IMR-90 (cell line): ENCODE results near the gene ARHGEF26. TPM values are rescaled to one million over a fixed set of nuclear protein-coding genes. Genes with fewer than 3 reads are reported as not detected.

Experiments
- ATAC-seq: fragments of 200-7000 bp; cut with Tn5 transposase; 2 replicates; pipeline ENCODE4 v1.9.1; 2020; ENCODE audit warnings: low read depth, mild to moderate bottlenecking, moderate library complexity
- BruUV-seq: library from RNA; stranded (reverse); fragments of 400-500 nt; replicated peaks from 2 replicates; lab custom pipeline; 2021; lab: Mats Ljungman, UMichigan
- CTCF ChIA-PET: fragments of 300-600 bp; formaldehyde crosslinking; extraction: SDS; loops from one replicate; lab custom pipeline; 2021; ENCODE audit warnings: antibody characterized with exemption; lab: Yijun Ruan, JAX
- POLR2A ChIA-PET: fragments of 300-600 bp; sonication (Branson Sonifier 250); formaldehyde crosslinking; loops from one replicate; lab custom pipeline; 2022; ENCODE audit warnings: antibody characterized with exemption; ENCODE audit not compliant: unreplicated experiment; lab: Charles Lee
- DNase-seq: peaks from one replicate; pipeline ENCODE4 v3.0.0; 2013
- H2AFZ ChIP-seq: replicated peaks from 2 replicates; pipeline ENCODE3; 2013; ENCODE audit warnings: low read length, mild to moderate bottlenecking; ENCODE audit not compliant: poor library complexity
- H2AK5ac ChIP-seq: 2 replicates; pipeline ENCODE4 v1.6.1; 2013; ENCODE audit warnings: low read depth, low read length, inconsistent platforms
- H2AK9ac ChIP-seq: replicated peaks from 2 replicates; pipeline ENCODE3; 2013; ENCODE audit warnings: mild to moderate bottlenecking, low read depth, low read length, moderate library complexity; ENCODE audit not compliant: poor library complexity
- H2BK120ac ChIP-seq: 2 replicates; pipeline ENCODE4 v1.6.1; 2013; ENCODE audit warnings: low read depth, low read length, inconsistent platforms
- H2BK15ac ChIP-seq: 3 replicates; pipeline ENCODE4 v1.6.1; 2013; ENCODE audit warnings: low read depth, low read length, inconsistent platforms
- H2BK20ac ChIP-seq: 2 replicates; pipeline ENCODE4 v1.6.1; 2013; ENCODE audit warnings: low read depth, mild to moderate bottlenecking, inconsistent platforms, low read length, moderate library complexity
- H2BK5ac ChIP-seq: 2 replicates; pipeline ENCODE4 v1.6.1; 2013; ENCODE audit warnings: mild to moderate bottlenecking, low read depth, low read length, inconsistent platforms; ENCODE audit not compliant: poor library complexity, severe bottlenecking
- H3K14ac ChIP-seq: replicated peaks from 2 replicates; pipeline ENCODE4 v1.6.1; 2013; ENCODE audit warnings: low read depth, low read length, inconsistent platforms
- H3K18ac ChIP-seq: 2 replicates; pipeline ENCODE4 v1.6.1; 2013; ENCODE audit warnings: low read depth, low read length, control low read depth
- H3K23ac ChIP-seq: 2 replicates; pipeline ENCODE4 v1.6.1; 2013; ENCODE audit warnings: low read depth, low read length, inconsistent platforms
- H3K27ac ChIP-seq: 2 replicates; pipeline ENCODE4 v1.5.1; 2013; ENCODE audit warnings: mild to moderate bottlenecking, control low read depth, low read length; ENCODE audit not compliant: insufficient read depth
- H3K27me3 ChIP-seq: 2 replicates; pipeline ENCODE4 v1.6.1; 2013; ENCODE audit warnings: low read length; ENCODE audit not compliant: control insufficient read depth, insufficient read depth
- H3K36me3 ChIP-seq: 2 replicates; pipeline ENCODE4 v1.6.1; 2013; ENCODE audit warnings: low read length, mixed read lengths; ENCODE audit not compliant: control insufficient read depth, insufficient read depth
- H3K4ac ChIP-seq: 2 replicates; pipeline ENCODE4 v1.6.1; 2013; ENCODE audit warnings: low read depth, low read length, inconsistent platforms
- H3K4me1 ChIP-seq: 2 replicates; pipeline ENCODE4 v1.6.1; 2013; ENCODE audit warnings: low read length, mixed read lengths; ENCODE audit not compliant: control insufficient read depth, insufficient read depth
- H3K4me2 ChIP-seq: 2 replicates; pipeline ENCODE4 v1.6.1; 2013; ENCODE audit warnings: low read depth, mild to moderate bottlenecking, control low read depth, low read length, moderate library complexity
- H3K4me3 ChIP-seq: 2 replicates; pipeline ENCODE4 v1.5.1; 2013; ENCODE audit warnings: low read depth, mild to moderate bottlenecking, control low read depth, low read length, moderate library complexity; ENCODE audit not compliant: insufficient read depth
- H3K56ac ChIP-seq: 2 replicates; pipeline ENCODE4 v1.6.1; 2013; ENCODE audit warnings: low read length, inconsistent platforms; ENCODE audit not compliant: insufficient read depth; ENCODE audit errors: extremely low read depth
- H3K79me1 ChIP-seq, 2 experiments: 2 replicates each; pipeline ENCODE4 v1.6.1; 2013; ENCODE audit warnings: low read length in 2 of 2, inconsistent platforms in 1 of 2, low read depth in 1 of 2
- H3K9ac ChIP-seq: 2 replicates; pipeline ENCODE4 v1.6.1; 2013; ENCODE audit warnings: low read depth, low read length, control low read depth
- H3K9me1 ChIP-seq: 2 replicates; pipeline ENCODE4 v1.6.1; 2013; ENCODE audit warnings: low read length, inconsistent platforms; ENCODE audit not compliant: insufficient read depth
- H3K9me3 ChIP-seq: 2 replicates; pipeline ENCODE4 v1.6.1; 2013; ENCODE audit warnings: low read length; ENCODE audit not compliant: control insufficient read depth, insufficient read depth
- H4K20me1 ChIP-seq: 2 replicates; pipeline ENCODE4 v1.6.1; 2013; ENCODE audit warnings: low read length, inconsistent platforms; ENCODE audit not compliant: insufficient read depth
- H4K5ac ChIP-seq: 2 replicates; pipeline ENCODE4 v1.6.1; 2013; ENCODE audit warnings: mild to moderate bottlenecking, low read depth, low read length, control low read depth
- H4K8ac ChIP-seq, 2 experiments: 2 replicates each; pipeline ENCODE4 v1.6.1; 2013; ENCODE audit warnings: low read depth in 2 of 2, low read length in 2 of 2, control low read depth in 1 of 2, inconsistent platforms in 1 of 2
- H4K91ac ChIP-seq: 2 replicates; pipeline ENCODE4 v1.6.1; 2013; ENCODE audit warnings: low read depth, low read length, inconsistent platforms; ENCODE audit not compliant: insufficient read depth
- BHLHE40 ChIP-seq: fragments of 150-350 bp; IDR thresholded peaks from 2 replicates; pipeline ENCODE4 v1.6.1; 2016; ENCODE audit warnings: mild to moderate bottlenecking, low read depth, low read length
- CEBPB ChIP-seq: IDR thresholded peaks from 2 replicates; pipeline ENCODE4 v1.6.1; 2012; ENCODE audit warnings: low read depth, low read length, improper control_type of control experiment
- CHD1 ChIP-seq: IDR thresholded peaks from 2 replicates; pipeline ENCODE4 v1.6.1; 2012; ENCODE audit warnings: low read depth, low read length, improper control_type of control experiment
- FOS ChIP-seq: fragments of 150-350 bp; IDR thresholded peaks from 2 replicates; pipeline ENCODE4 v1.6.1; 2016; ENCODE audit warnings: low read depth, low read length
- MAFK ChIP-seq: IDR thresholded peaks from 2 replicates; pipeline ENCODE4 v1.6.1; 2012; ENCODE audit warnings: low read depth, low read length, improper control_type of control experiment
- MAZ ChIP-seq: IDR thresholded peaks from 2 replicates; pipeline ENCODE4 v1.6.1; 2012; ENCODE audit warnings: low read depth, mild to moderate bottlenecking, low read length, improper control_type of control experiment, moderate library complexity, borderline replicate concordance
- MXI1 ChIP-seq: IDR thresholded peaks from 2 replicates; pipeline ENCODE4 v1.6.1; 2012; ENCODE audit warnings: low read depth, mild to moderate bottlenecking, low read length, moderate library complexity, borderline replicate concordance
- NFE2L2 ChIP-seq: fragments of 150-350 bp; IDR thresholded peaks from 2 replicates; pipeline ENCODE4 v1.6.1; 2016; ENCODE audit warnings: low read depth, mild to moderate bottlenecking, low read length
- POLR2A ChIP-seq: IDR thresholded peaks from 2 replicates; pipeline ENCODE4 v1.6.1; 2012; ENCODE audit warnings: mild to moderate bottlenecking, low read depth, low read length
- RAD21 ChIP-seq: IDR thresholded peaks from 2 replicates; pipeline ENCODE4 v1.6.1; 2012; ENCODE audit warnings: low read length, improper control_type of control experiment
- RCOR1 ChIP-seq: IDR thresholded peaks from 2 replicates; pipeline ENCODE4 v1.6.1; 2012; ENCODE audit warnings: mild to moderate bottlenecking, low read length, improper control_type of control experiment; ENCODE audit not compliant: insufficient replicate concordance
- RFX5 ChIP-seq: IDR thresholded peaks from 2 replicates; pipeline ENCODE4 v1.8.0; 2012; ENCODE audit warnings: low read depth, mild to moderate bottlenecking, low read length, moderate library complexity
- WGBS, 2 experiments: methylation state at CpG; one replicate each; pipeline versions ENCODE4 v1.1.5 to v1.1.7; 2013; ENCODE audit warnings: missing lambda C conversion rate in 2 of 2; ENCODE audit not compliant: insufficient read length in 1 of 2; ENCODE audit errors: extremely low coverage in 2 of 2; 5-methylcytosine and 5-hydroxymethylcytosine counted together
- dilution Hi-C: fragments of 300-500 bp; cut with HindIII; formaldehyde crosslinking; loops from one replicate; pipeline ENCODE4 v1.14.3; 2018; ENCODE audit warnings: low sequenced_read_pairs; ENCODE audit not compliant: unreplicated experiment
- in situ Hi-C: fragments of 300-500 bp; cut with MboI; formaldehyde crosslinking; loops from 3 replicates; pipeline ENCODE4 v1.14.3; 2019; ENCODE audit warnings: low sequenced_read_pairs, inconsistent platforms, mixed read lengths
- intact Hi-C: fragments of 100-400 bp; cut with micrococcal nuclease; formaldehyde crosslinking; loops from 2 replicates; pipeline ENCODE4 v1.10.0; 2022
- polyA plus RNA-seq, 3 experiments: library from polyadenylated mRNA; depleted of rRNA; stranded (reverse); fragments of >200 nt; gene quantifications; 2 replicates each; pipeline ENCODE4 v1.2.3, GENCODE V29; 2012; ENCODE audit warnings: low replicate concordance in 1 of 3
- total RNA-seq: library from RNA; depleted of rRNA; stranded (reverse); fragments of >200 nt; gene quantifications from 2 replicates; pipeline ENCODE4 v1.2.3, GENCODE V29; 2012
- TF ChIP-seq, protein P1 (sequence below): fragments of 150-350 bp; IDR thresholded peaks from 2 replicates; pipeline ENCODE4 v1.6.1; 2017; ENCODE audit warnings: mild to moderate bottlenecking, antibody characterized with exemption, low read length, low read depth
- TF ChIP-seq, protein P2 (sequence below): fragments of 150-350 bp; IDR thresholded peaks from 2 replicates; pipeline ENCODE4 v1.6.1; 2016; ENCODE audit warnings: low read depth, mild to moderate bottlenecking, low read length, moderate library complexity, borderline replicate concordance

Gene ARHGEF26
- total and polyA plus RNA-seq, 2 of the 4 experiments (the other 2 are of a cell fraction): 2.0 to 2.3 TPM

DNA sequence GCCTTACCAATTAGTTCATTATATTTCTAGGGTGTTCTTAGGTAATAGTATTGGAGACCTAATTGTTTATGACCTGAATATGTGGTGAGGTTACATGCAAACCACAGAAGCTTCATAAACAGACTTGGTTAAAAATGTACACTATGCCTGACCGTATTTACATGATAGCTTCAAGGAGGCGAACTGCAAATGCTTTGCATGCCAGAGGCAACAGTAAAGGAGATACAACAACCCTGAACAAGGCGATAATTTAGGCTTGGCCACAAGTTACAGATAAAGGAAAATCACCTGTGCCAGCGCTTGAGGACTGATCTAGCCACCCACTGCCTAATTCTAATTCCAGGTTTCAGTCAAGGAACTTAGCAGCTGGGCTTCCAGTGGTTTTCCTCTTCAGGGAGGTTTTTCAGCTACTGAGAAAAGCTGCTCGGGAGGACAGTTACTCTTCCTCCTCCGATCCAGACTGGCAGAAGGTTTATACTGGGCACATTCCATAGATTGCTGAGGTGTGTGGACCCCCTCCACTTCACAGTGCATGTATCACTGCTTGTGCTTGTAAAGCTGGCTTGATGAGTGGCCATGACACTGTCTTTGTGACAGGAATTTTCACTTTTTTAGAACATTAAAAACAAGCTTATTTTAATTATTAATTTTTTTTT lies 107.5 kb downstream of the ARHGEF26 start:
- H2BK120ac ChIP-seq: peak overlapping the region; percentile 49; the same call in 1 of the 2 replicates
- peak overlapping the region; percentile 12 for H4K91ac ChIP-seq
- H3K27me3 ChIP-seq: no peaks in the 10 kb centered on the region
- peak overlapping the region; percentile 37; the same call in 1 of the 2 replicates for H3K27ac ChIP-seq
- no peaks in the 10 kb centered on the region for H3K36me3 ChIP-seq
- no peak overlapping the region for H4K5ac ChIP-seq
- H3K18ac ChIP-seq: no peak overlapping the region
- no TSS peak for BruUV-seq
- no peak overlapping the region for H2BK5ac ChIP-seq
- peak overlapping the region; percentile 78; the same call in 1 of the 2 replicates for H3K23ac ChIP-seq
- DNase-seq: peak; percentile 51
- H3K79me1 ChIP-seq: no peaks in the 10 kb centered on the region
- H2BK15ac ChIP-seq: no peak overlapping the region
- 0 out of 2 replicates have a peak, but pooled peaks cover 2% of the 10 kb centered on the region for H3K4me1 ChIP-seq
- no peak overlapping the region for H3K9ac ChIP-seq
- H2BK20ac ChIP-seq: peak overlapping the region; percentile 68; the same call in 1 of the 2 replicates
- in situ Hi-C loops: loop anchor here (25.0 kb wide), 1 partner anchor 1216 kb away; no protein-coding TSS in a partner anchor
- H3K4ac ChIP-seq: peak overlapping the region; percentile 1; the same call in 1 of the 2 replicates
- POLR2A ChIA-PET: interaction anchor here (1.1 kb wide), 1 partner anchor 25 kb away, joined by 5 read pairs; no protein-coding TSS in a partner anchor
- dilution Hi-C loops: no loop called here
- no peaks in the 10 kb centered on the region for H3K9me1 ChIP-seq
- peak overlapping the region; percentile 65 for H3K4me2 ChIP-seq
- no peaks in the 10 kb centered on the region for H4K20me1 ChIP-seq
- 0 out of 4 replicates have a peak overlapping the region, but pooled peaks of 1 of the 2 experiments have one; percentile 14 for H4K8ac ChIP-seq
- no peaks in the 10 kb centered on the region for H3K9me3 ChIP-seq
- peak; percentile 92 for ATAC-seq
- intact Hi-C loops: loop anchor here (2.0 kb wide), 1 partner anchor 108 kb away; the partner anchor contains the start of gene ARHGEF26
- peak overlapping the region; percentile 48 for H2AK9ac ChIP-seq
- CTCF ChIA-PET: interaction anchor here (0.6 to 1.5 kb wide), 3 partner anchors 16 to 59 kb away, joined by 4 read pairs; no protein-coding TSS in a partner anchor
- peak overlapping the region; percentile 62 for H2AFZ ChIP-seq
- H3K14ac ChIP-seq: no peak overlapping the region
- H3K4me3 ChIP-seq: no peak overlapping the region
- WGBS, 2 experiments: 100% methylated on average over 1 of the region's 6 CpGs; no CpG with 5 or more reads in 1 of the 2 experiments
- no peak overlapping the region for H2AK5ac ChIP-seq
- H3K56ac ChIP-seq: no peak overlapping the region
- TF ChIP-seq, protein P1, sequence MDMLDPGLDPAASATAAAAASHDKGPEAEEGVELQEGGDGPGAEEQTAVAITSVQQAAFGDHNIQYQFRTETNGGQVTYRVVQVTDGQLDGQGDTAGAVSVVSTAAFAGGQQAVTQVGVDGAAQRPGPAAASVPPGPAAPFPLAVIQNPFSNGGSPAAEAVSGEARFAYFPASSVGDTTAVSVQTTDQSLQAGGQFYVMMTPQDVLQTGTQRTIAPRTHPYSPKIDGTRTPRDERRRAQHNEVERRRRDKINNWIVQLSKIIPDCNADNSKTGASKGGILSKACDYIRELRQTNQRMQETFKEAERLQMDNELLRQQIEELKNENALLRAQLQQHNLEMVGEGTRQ: no peak
- TF ChIP-seq POLR2A (no peak), FOS (no peak), MXI1 (no peak), RCOR1 (no peak), CHD1 (no peak), RFX5 (no peak), MAFK (no peak), CEBPB (no peak), BHLHE40 (no peak), RAD21 (no peak), MAZ (no peak), NFE2L2 (no peak)
- TF ChIP-seq, protein P2, sequence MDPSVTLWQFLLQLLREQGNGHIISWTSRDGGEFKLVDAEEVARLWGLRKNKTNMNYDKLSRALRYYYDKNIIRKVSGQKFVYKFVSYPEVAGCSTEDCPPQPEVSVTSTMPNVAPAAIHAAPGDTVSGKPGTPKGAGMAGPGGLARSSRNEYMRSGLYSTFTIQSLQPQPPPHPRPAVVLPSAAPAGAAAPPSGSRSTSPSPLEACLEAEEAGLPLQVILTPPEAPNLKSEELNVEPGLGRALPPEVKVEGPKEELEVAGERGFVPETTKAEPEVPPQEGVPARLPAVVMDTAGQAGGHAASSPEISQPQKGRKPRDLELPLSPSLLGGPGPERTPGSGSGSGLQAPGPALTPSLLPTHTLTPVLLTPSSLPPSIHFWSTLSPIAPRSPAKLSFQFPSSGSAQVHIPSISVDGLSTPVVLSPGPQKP: no peak
